ENCODE results near the gene PGBD1. TPM values are rescaled to one million over a fixed set of nuclear protein-coding genes. Genes with fewer than 3 reads are reported as not detected.
A peak's percentile ranks its signal among the peaks of the same experiment; 100 is the strongest.

The PGBD1 gene
- total and polyA plus RNA-seq, 2 of the 13 experiments (the other 11 are each of a cell fraction or from before 2014, with no cell fraction given), result 3.6 to 6.9 TPM

GRCh38 chr6:28239636-28240035, 41.7 kb upstream of the PGBD1 start (continued):
- no peak for TF ChIP-seq SNAPC4 (CRISPR knock-in tag; IDR thresholded peaks at IDR 0.05)
- TF ChIP-seq TAF1 (CRISPR knock-in tag; IDR thresholded peaks at IDR 0.05), result no peak
- no peak for TF ChIP-seq ZNF326 (CRISPR knock-in tag; IDR thresholded peaks at IDR 0.05; ENCODE audit: borderline replicate concordance)

- in situ Hi-C loops (cut with HindIII; ENCODE audit: extremely low pct_ligation_motif_present, low pct_unique_long_range_greater_than_20kb), result no loop called here
- ChIA-PET CTCF (ENCODE audit: low intra/inter-chr PET ratio, low total read pairs) (no interaction called here), POLR2A (no interaction called here)
- intact Hi-C loops (cut with micrococcal nuclease; ENCODE audit: unreplicated experiment), result no loop called here
- no peak for TF ChIP-seq ZKSCAN1 (IDR thresholded peaks at IDR 0.05; ENCODE audit: low read length)
- TF ChIP-seq NFE2 (CRISPR knock-in tag; IDR thresholded peaks at IDR 0.05), result no peak
- no peak for TF ChIP-seq GLI4 (CRISPR knock-in tag; IDR thresholded peaks at IDR 0.05; ENCODE audit: borderline replicate concordance)
- TF ChIP-seq ZNF10 (CRISPR knock-in tag; IDR thresholded peaks at IDR 0.05; ENCODE audit: borderline replicate concordance, low read depth), result no peak
- TF ChIP-seq U2AF1 (optimal IDR thresholded peaks at IDR 0.05; ENCODE audit: low read depth, low read length), result no peak
- no peak for TF ChIP-seq ZNF580 (CRISPR knock-in tag; IDR thresholded peaks at IDR 0.05; ENCODE audit: borderline replicate concordance, low read depth)
- peak; percentile 52 for TF ChIP-seq MAFF (IDR thresholded peaks at IDR 0.05; ENCODE audit: low read depth, low read length)
- TF ChIP-seq TERF1 (CRISPR knock-in tag; IDR thresholded peaks at IDR 0.05), result no peak
- peak; percentile 31 to 71; a peak in 2 of 4 replicates for TF ChIP-seq MAFK (conservative IDR thresholded peaks at IDR 0.05 in 1 of 2, IDR thresholded peaks at IDR 0.05 in 1 of 2; ENCODE audit: low read length in 2 of 2)
- Histone ChIP-seq H3K4me1 (ENCODE audit: insufficient read depth, low read length) (no peaks in the 10 kb centered on the region), H3K27me3 (ENCODE audit: control insufficient read depth in 1 of 2, insufficient read depth in 2 of 2, low read length in 2 of 2) (no peaks in the 10 kb centered on the region), H3K9ac (ENCODE audit: insufficient read depth, low read depth, low read length) (no peak overlapping the region), H2AFZ (ENCODE audit: low read length) (no peak overlapping the region), H3K4me2 (ENCODE audit: low read depth, low read length) (no peak overlapping the region), H3K27ac (ENCODE audit: extremely low read length, insufficient read depth, low read length) (no peak overlapping the region), H3K4me3 (replicated peaks in 1 of 3; ENCODE audit: insufficient read depth in 1 of 3, low read depth in 2 of 3, low read length in 3 of 3) (no peak overlapping the region), H3K79me2 (ENCODE audit: insufficient read depth, low read length) (no peaks in the 10 kb centered on the region), H3K36me3 (replicated peaks in 1 of 2; ENCODE audit: control insufficient read depth in 1 of 2, insufficient read depth in 2 of 2, low read length in 2 of 2) (peaks cover 4 to 10% of the 10 kb centered on the region in 2 experiments; a peak in 4 of 5 replicates), H4K20me1 (ENCODE audit: insufficient read depth, low read length) (no peaks in the 10 kb centered on the region), H3K9me3 (ENCODE audit: low read length) (no peaks in the 10 kb centered on the region)
- FAIRE-seq (no peak), ATAC-seq (no peak), DNase-seq (ENCODE audit: low spot score) (no peak)
- no TSS peak for BruUV-seq (replicated peaks)
- 97% methylated on average over 1 of the region's 1 CpG for WGBS (ENCODE audit: low lambda C conversion rate)
Measured at GRCh38 chr6:28240471-28240870, 40.9 kb upstream of the PGBD1 start.

All from HepG2 (cell line).